DND-41 (cell line): ENCODE results near the gene BIN2.
"Not testable (repeated sequence)": the region's sequence is repeated elsewhere in the genome, so short reads cannot be mapped to it uniquely, and the experiment has no call there.

Experiments
- ATAC-seq: fragments of 200-7000 bp; cut with Tn5 transposase; 3 replicates; pipeline ENCODE4 v1.9.1; 2021; ENCODE audit warnings: low read depth; ENCODE audit not compliant: insufficient read depth
- DNase-seq: peaks from one replicate; pipeline ENCODE4 v3.0.0-alpha.2; 2020
- H2AFZ ChIP-seq: 2 replicates; pipeline ENCODE4 v1.6.0; 2012; ENCODE audit warnings: low read depth, low read length
- H3K27ac ChIP-seq: 2 replicates; pipeline ENCODE4 v1.5.1; 2012; ENCODE audit warnings: low read length, inconsistent platforms
- H3K27me3 ChIP-seq: fragments of 200-600 bp; sonication (generic); 2 replicates; pipeline ENCODE4 v1.6.0; 2012; ENCODE audit warnings: low read length, mild to moderate bottlenecking, inconsistent platforms; ENCODE audit not compliant: insufficient read depth, poor library complexity
- H3K36me3 ChIP-seq: 2 replicates; pipeline ENCODE4 v1.5.1; 2012; ENCODE audit warnings: low read length, inconsistent platforms; ENCODE audit not compliant: insufficient read depth
- H3K4me1 ChIP-seq: 2 replicates; pipeline ENCODE4 v1.5.1; 2012; ENCODE audit warnings: mild to moderate bottlenecking, low read length; ENCODE audit not compliant: insufficient read depth
- H3K4me2 ChIP-seq: 2 replicates; pipeline ENCODE4 v1.6.0; 2012; ENCODE audit warnings: mild to moderate bottlenecking, moderate library complexity, low read length, inconsistent platforms; ENCODE audit not compliant: insufficient read depth
- H3K4me3 ChIP-seq, 2 experiments: fragments of 200-600 bp in 1 of 2; shearing (Covaris generic) in 1 of 2; 2 replicates each; pipeline ENCODE4 v1.5.1; 2012 to 2016; ENCODE audit warnings: inconsistent platforms in 2 of 2, low read length in 2 of 2, mild to moderate bottlenecking in 2 of 2, low read depth in 1 of 2, moderate library complexity in 1 of 2
- H3K79me2 ChIP-seq: 2 replicates; pipeline ENCODE4 v1.6.0; 2012; ENCODE audit warnings: low read length, inconsistent platforms; ENCODE audit not compliant: insufficient read depth
- H3K9ac ChIP-seq: 2 replicates; pipeline ENCODE4 v1.6.0; 2012; ENCODE audit warnings: low read depth, mild to moderate bottlenecking, inconsistent platforms, low read length, moderate library complexity
- H3K9me3 ChIP-seq: 2 replicates; pipeline ENCODE4 v1.5.1; 2012; ENCODE audit warnings: low read length, moderate library complexity, mild to moderate bottlenecking, inconsistent platforms; ENCODE audit not compliant: insufficient read depth, severe bottlenecking
- H4K20me1 ChIP-seq: 2 replicates; pipeline ENCODE4 v1.6.0; 2012; ENCODE audit warnings: low read length; ENCODE audit not compliant: insufficient read depth
- EZH2 ChIP-seq: IDR thresholded peaks from 3 replicates; pipeline ENCODE4 v1.6.1; 2012; ENCODE audit warnings: borderline replicate concordance, low read depth, mild to moderate bottlenecking, moderate library complexity, low read length, inconsistent platforms; ENCODE audit not compliant: severe bottlenecking
- TF ChIP-seq, protein P1 (sequence below): IDR thresholded peaks from 2 replicates; pipeline ENCODE4 v1.5.1; 2012; ENCODE audit warnings: borderline replicate concordance, low read length, moderate library complexity, mild to moderate bottlenecking; ENCODE audit not compliant: poor library complexity, severe bottlenecking; ENCODE audit errors: extremely low read depth

The BIN2 gene

DNA sequence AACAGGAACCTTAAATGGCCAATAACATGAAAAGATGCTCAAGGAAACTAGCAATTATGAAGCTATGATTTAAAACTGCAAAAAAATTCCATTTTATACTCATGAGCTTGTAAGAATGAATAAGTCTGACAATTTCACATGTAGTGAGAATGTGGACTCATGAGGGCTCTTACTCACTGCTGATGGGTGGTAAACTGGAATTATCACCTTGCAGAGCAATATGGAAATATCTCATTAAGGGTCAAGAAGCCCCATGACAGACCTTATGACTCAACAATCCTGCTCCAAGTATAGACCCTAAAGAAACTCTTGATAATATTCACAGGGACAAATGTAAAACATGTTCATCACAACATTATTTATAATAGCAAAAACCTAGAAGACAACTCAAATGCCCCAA is 30.3 kb downstream of the BIN2 start:
- H3K27me3 ChIP-seq: no peaks in the 10 kb centered on the region
- no peaks in the 10 kb centered on the region for H4K20me1 ChIP-seq
- H3K4me2 ChIP-seq: no peak overlapping the region
- ATAC-seq (no peak), DNase-seq (no peak)
- H3K36me3 ChIP-seq: no peaks in the 10 kb centered on the region
- no peaks in the 10 kb centered on the region for H3K4me1 ChIP-seq
- H3K27ac ChIP-seq: no peak overlapping the region
- TF ChIP-seq, protein P1, sequence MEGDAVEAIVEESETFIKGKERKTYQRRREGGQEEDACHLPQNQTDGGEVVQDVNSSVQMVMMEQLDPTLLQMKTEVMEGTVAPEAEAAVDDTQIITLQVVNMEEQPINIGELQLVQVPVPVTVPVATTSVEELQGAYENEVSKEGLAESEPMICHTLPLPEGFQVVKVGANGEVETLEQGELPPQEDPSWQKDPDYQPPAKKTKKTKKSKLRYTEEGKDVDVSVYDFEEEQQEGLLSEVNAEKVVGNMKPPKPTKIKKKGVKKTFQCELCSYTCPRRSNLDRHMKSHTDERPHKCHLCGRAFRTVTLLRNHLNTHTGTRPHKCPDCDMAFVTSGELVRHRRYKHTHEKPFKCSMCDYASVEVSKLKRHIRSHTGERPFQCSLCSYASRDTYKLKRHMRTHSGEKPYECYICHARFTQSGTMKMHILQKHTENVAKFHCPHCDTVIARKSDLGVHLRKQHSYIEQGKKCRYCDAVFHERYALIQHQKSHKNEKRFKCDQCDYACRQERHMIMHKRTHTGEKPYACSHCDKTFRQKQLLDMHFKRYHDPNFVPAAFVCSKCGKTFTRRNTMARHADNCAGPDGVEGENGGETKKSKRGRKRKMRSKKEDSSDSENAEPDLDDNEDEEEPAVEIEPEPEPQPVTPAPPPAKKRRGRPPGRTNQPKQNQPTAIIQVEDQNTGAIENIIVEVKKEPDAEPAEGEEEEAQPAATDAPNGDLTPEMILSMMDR: no peak
- no peak for TF ChIP-seq EZH2
- H3K4me3 ChIP-seq: no peak overlapping the region
- H3K9ac ChIP-seq: no peak overlapping the region
- no peaks in the 10 kb centered on the region for H3K9me3 ChIP-seq
- no peaks in the 10 kb centered on the region for H3K79me2 ChIP-seq
- H2AFZ ChIP-seq: no peak overlapping the region

DNA sequence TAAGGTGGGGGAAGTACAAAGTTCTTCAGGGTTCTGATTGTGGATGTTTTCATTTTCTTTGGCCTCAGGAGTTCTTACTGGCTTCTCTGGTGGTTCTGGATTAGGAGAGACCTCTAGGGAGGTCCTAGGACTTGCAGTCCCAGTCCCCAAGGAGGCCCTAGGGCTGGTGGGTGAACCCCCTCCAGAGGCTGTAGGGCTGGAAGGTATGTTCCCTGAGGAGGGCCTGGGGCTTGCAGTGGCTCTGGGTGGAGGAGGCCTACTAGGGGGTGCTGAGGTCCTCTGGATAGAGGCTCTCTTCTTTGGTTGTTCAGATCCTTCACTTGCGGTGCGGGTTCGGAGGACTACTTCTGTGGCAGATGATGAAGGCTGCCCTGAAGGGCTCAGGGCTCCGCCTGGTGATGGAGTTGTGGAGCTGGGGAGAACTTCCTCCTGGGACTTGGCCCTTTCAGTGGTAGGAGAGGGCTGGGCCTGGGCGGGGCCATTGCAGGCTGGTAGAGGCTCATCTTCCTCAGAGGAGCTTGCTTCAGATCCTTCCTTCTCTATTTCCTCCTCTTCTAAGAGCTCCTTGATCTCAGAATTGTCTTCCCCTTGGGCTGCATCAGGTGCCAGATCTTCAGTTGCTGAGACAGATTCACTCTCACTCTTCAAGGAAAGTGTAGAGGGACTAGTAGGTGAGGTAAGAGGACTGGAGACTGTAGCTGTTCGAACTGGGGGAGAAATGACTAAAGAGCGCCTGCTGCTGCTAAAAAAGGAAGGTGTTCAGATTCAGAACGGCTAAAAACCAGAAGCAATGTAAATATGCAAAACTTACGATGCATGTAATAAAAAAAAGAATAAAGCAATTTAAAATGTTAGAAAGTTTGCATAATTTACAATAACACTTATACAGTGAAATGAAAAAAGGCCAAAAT is 32.1 kb downstream of the BIN2 start:
- H2AFZ ChIP-seq, H3K4me2 ChIP-seq: not testable (repeated sequence)
- DNase-seq: peak; percentile 31

DNA sequence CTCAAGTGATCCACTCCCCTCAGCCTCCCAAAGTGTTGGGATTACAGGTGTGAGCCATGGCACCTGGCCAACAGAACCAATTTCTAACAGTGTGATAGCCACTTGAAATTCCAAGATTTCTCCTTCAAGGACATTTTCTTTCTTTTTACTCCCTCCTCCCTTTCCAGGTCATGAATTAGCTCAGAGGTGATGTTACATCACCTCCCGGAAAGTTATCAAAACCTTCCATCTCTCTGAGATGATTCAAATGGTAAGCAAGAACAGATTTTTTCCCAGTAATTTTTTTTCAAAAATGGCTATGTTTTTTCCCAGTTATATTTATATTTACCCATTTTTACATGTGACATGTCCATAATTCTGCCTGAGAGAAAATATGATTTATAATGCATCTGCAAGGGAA is 38.1 kb downstream of the BIN2 start:
- TF ChIP-seq, protein P1: no peak
- no peak for TF ChIP-seq EZH2
- Histone ChIP-seq H2AFZ (no peak overlapping the region), H3K27me3 (no peaks in the 10 kb centered on the region), H3K36me3 (no peaks in the 10 kb centered on the region), H3K4me2 (no peak overlapping the region), H3K27ac (no peak overlapping the region), H3K79me2 (no peaks in the 10 kb centered on the region), H3K4me1 (no peaks in the 10 kb centered on the region), H4K20me1 (no peaks in the 10 kb centered on the region), H3K4me3 (no peak overlapping the region), H3K9ac (no peak overlapping the region), H3K9me3 (no peaks in the 10 kb centered on the region)
- no peak for ATAC-seq
- DNase-seq: no peak

More for the DNA sequence above, 32.1 kb downstream of the BIN2 start:
- not testable (repeated sequence) for H3K36me3 ChIP-seq, H4K20me1 ChIP-seq, H3K4me1 ChIP-seq, H3K4me3 ChIP-seq, H3K27ac ChIP-seq, H3K9ac ChIP-seq, H3K9me3 ChIP-seq, H3K79me2 ChIP-seq, H3K27me3 ChIP-seq
- ATAC-seq: peak; percentile 58

DNA sequence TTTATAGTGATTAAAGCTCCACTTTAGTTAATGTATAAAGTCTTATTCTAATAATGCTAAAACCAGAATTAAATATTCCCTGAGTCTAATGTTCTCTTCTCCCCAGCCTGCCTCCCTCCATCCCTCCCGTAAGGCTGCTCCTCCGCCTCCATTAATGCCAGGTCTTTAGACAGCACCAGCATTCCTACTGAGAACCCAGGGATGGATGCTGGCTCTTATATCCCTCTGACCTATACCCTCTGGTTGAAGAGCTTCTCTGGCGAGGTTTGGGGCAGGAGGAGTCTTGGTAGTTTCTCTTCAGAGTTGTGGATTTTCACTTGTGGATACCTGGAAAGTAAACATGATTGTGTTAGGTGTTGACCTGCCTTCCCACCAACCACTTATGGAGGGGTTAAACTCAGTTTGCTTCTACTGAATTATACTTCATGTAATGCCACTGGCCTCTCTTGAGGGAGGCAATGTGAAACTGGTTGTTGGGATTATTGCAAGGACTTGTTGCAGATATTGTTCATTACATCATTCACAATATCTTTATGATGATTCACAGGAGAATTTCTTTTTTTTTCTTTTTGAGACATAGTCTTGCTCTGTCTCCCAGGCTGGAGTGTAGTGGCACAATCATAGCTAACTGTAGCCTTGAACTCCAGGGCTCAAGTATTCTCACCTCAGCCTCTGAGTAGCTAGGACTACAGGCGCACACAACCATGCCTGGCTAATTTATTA is 42.6 kb downstream of the BIN2 start:
- no peak overlapping the region for H3K9ac ChIP-seq
- no peaks in the 10 kb centered on the region for H4K20me1 ChIP-seq
- no peaks in the 10 kb centered on the region for H3K36me3 ChIP-seq
- H3K27me3 ChIP-seq: no peaks in the 10 kb centered on the region
- H2AFZ ChIP-seq: no peak overlapping the region
- TF ChIP-seq, protein P1: no peak
- TF ChIP-seq EZH2: no peak
- H3K27ac ChIP-seq: no peak overlapping the region
- H3K4me3 ChIP-seq: no peak overlapping the region
- no peak for DNase-seq
- no peaks in the 10 kb centered on the region for H3K4me1 ChIP-seq
- no peaks in the 10 kb centered on the region for H3K9me3 ChIP-seq
- no peaks in the 10 kb centered on the region for H3K79me2 ChIP-seq
- no peak overlapping the region for H3K4me2 ChIP-seq
- ATAC-seq: no peak
